NCI-H2171 treated with DMSO at 0.1 percent for 48 hours (cell line): ENCODE measurements around the gene ADGRG1.

Experiments used
- DNase-seq: peaks from one replicate; lab custom pipeline; 2025; lab: John Stamatoyannopoulos, UW

The ADGRG1 gene

GRCh38 chr16:57606147-57606846 is 22.1 kb upstream of the ADGRG1 start:
- no peak for DNase-seq

DNA sequence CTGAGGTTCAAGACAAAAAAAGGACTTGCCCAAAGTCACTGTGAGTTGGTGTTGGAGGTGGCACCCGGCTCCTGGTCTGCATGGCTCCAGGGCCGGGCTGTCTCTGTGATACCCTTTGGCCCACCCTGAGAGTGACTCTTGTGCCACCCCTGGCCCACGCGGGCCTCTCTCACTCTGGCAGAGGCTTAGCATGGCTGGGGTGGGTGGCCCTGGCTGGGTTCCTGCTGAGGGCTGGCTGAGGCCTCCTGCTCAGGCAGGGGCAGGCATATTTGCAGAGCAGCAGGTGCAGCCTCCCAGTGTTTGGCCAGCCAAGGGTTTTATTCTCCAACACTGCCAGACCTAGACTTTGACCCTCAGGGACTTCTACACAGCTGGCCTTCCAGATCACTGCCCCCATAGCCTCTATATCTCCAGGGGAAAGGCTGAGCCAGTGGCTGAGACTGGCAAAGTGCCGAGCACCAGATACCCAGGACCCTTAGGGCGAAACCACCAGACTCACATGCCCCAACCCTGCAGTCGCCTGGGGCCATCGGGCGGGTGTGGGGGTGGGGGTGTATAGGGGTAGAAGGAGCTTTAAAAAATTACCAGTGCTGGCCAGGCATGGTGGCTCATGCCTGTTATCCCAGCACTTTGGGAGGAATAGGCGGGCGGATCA is 21.5 kb upstream of the ADGRG1 start:
- DNase-seq, result no peak

DNA sequence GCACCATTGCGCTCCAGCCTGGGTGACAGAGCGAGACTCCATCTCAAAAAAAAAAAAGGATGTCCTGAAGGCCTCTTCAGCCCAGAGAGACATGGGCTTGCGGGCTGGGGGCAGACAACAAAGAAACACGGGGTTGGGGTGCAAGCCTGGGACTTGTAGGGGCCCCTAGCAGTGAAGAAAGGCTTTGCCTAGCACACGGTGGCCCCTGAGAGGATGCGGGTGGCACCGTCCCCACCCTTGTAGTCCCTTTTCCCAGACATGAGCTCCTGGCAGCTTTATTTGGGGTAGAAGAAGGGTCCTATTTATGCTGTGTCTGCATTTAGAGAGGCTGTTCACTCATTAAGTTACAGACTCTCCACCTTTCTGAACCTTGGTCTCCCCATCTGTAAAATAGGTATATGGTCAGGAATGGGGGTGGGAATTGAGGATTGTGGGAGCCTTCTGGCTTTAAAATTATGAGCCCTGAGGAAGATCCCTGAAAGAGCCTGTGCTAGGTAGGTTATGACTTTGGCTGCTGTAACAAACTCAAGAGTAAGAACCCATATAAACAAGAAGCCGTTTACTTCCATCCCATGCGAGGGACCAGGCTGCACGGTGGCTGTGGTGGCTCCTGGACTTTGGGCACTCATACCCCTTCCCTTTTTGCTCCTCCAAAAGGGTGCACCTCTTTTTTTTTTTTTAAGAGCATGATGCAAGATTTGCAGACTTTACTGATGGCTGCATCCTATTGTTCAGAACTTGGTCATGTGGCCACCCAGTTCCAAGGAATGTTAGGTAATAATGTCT is 20.6 kb upstream of the ADGRG1 start:
- DNase-seq, result no peak

DNA sequence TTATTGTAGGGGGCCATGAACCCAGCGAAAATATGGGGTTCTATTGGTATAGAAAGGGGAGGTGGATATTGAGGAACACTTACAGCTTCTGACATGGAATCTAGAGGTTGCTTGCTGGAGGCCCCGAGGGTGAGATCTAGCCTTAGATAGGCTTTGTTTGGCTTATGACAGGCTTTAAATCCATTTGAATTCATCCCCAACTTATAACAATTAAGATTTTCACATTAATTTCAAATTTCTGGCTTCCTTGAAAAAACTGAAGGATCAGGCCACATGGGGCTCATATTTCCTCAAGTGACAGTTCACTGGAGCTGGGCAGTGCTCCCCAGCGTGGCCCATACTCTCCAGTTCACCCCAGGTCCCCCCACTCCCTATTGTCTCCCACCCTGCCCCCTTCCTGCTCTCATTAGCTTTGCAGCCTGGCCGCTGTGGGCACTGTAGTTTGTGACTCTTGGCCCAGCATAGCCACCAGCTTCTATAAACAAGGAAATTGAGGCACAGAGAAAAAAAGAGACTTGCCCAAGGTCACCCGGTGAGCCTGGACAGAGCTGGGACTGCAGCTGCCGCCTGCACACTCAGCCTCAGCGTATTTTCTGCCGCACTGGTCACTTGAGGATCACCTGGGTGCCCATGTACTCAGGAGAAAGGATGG is 19.8 kb upstream of the ADGRG1 start:
- no peak for DNase-seq

GRCh38 chr16:57609541-57610401 is 18.7 kb upstream of the ADGRG1 start:
- DNase-seq, result peak; percentile 53

GRCh38 chr16:57610611-57611010 is 17.8 kb upstream of the ADGRG1 start:
- DNase-seq, result no peak

- DNase-seq, result no peak
These were observed 17.2 kb upstream of the ADGRG1 start for GRCh38 chr16:57611181-57611580.

DNA sequence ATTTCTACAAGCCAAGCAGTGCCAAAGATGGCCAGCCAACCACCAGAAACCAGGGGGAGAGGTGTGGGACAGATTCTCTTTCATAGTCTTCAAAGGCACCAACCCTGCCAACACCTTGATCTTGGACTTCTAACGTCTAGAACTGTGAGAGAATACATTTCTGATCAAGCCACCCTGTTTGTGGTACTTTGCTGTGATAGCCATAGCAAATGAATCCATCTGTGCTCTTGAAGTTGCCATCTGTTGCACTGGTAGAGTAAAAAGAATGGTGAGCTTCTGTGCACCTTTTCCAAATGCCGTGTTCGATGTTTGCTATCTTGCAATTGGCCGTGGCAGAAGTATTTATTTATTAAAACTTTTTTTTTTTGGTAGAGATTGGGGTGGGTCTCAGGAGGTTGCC is 16.7 kb upstream of the ADGRG1 start:
- DNase-seq, result peak; percentile 87

DNA sequence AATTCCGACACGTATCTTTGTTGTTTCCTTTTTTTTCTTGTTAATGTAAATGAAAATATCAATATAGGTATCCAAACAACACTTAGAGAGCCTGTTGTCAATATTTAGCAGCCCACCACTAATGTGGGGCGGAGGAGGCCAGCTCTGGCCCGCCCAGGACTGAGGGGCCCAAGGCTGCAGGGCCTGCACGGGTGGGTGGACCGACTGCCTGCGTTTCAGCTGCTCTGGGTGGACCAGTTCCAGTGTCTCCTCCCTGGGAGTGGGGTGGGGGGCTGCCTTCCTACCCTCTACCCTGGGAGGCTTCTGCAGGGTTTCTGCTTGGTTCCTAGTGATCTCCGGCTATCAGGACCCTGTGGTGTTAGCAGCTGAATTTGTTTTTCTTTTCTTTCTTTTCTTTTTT is 15.9 kb upstream of the ADGRG1 start:
- no peak for DNase-seq

DNA sequence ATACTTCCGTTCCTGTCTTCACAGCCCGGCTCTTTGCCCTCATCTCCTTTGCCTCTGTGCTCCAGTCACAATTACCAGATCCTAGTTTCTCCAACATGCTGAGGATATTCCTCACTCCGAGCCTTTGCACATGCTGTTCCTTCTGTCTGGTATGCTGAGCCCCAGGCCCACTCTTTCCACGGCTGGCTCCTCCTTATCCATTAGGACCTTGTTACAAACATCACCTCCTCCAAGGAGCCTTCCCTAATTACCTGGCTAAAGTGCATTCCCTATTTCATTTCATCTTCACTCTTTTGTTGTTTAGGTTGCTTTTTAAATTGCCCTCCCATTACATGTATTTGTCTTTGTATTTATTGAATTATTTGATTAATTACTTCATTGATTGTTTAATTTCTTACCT is 14.9 kb upstream of the ADGRG1 start:
- DNase-seq, result no peak

GRCh38 chr16:57614536-57614935 is 13.9 kb upstream of the ADGRG1 start:
- DNase-seq, result no peak

- DNase-seq, result no peak
These were observed 13.5 kb upstream of the ADGRG1 start for GRCh38 chr16:57614944-57615343.

DNA sequence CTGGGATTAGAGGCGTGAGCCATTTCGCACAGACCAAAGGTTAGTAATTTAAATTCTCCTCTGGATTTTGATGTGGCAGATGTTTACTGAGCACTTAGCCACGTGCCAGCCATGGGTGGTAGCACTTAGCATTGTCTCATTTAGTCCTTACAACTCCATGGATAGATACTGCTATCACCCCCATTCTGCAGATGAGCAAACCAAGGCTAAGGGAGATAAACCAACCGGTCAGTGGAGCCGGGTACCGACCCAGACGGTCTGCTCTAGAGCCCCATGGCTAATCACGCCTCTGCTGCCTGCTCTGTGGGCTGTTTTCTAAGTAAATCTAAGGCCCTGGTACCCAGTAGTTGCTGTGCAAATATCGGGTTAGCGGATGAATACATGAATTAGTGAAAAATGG is 12.6 kb upstream of the ADGRG1 start:
- DNase-seq, result no peak

DNA sequence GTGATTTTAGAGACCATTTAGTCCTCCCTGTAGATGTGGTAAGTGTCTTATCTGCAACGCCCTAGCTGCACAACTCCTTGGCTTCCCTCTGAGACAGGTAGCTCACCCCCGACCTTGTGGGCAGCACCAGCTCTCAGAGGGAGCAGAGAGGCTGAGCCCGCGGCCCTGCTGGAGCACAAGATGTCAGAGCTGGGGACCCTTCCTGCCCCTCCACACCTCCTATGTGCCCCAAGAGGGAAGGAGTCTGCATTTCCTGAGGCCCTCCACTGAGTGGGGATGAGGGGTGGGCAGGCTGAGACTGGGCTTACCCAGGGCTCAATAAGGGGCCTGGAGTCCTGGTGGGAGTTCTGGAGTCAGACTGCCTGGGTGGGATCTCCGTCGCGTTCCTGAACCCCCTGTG is 12.2 kb upstream of the ADGRG1 start:
- no peak for DNase-seq

DNA sequence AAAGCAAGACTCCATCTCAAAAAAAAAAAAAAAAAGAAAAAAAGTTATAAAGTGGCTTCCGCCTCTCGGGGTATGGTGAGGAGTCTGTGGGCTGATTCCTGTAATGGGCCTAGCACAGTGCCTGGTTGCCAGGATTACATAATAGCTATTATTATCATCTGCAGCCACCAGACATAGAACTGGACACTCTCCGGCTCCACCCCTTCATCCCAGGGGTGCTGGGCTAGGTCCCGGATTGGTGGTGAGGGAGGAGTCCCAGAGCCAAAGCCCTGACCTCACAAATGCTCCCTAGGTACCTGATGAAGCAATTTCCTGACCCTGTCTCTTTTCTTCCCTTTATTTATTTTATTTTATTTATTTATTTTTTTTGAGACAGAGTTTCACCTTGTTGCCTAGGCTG is 11.6 kb upstream of the ADGRG1 start:
- DNase-seq, result no peak

DNA sequence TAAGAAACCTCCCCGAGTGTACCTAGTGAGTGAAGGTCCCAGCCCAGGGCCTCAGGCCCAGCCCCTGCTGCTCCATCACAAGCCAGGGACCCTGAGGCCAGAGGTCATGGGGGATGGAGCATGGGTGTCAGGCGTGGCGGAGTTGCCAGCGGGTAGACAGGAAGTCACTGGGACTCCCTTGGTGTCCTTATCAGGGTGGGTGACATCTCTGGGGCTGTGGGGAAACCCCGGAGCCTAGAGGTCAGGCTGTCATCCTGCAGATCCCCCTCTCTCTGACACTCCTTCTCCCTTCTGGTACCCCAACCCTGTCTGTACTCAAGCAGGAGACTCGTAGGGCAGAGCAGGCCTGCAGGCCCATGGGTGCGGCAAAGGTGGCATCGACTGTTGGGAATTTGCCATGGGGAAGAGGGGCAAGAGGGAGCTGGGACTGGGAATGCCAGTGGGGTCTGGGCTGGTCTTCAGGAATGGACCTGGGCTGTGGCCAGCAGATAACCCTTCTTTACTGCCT is 10.8 kb upstream of the ADGRG1 start:
- no peak for DNase-seq

- DNase-seq, result no peak
These were observed 9.9 kb upstream of the ADGRG1 start for GRCh38 chr16:57618296-57619132.

DNA sequence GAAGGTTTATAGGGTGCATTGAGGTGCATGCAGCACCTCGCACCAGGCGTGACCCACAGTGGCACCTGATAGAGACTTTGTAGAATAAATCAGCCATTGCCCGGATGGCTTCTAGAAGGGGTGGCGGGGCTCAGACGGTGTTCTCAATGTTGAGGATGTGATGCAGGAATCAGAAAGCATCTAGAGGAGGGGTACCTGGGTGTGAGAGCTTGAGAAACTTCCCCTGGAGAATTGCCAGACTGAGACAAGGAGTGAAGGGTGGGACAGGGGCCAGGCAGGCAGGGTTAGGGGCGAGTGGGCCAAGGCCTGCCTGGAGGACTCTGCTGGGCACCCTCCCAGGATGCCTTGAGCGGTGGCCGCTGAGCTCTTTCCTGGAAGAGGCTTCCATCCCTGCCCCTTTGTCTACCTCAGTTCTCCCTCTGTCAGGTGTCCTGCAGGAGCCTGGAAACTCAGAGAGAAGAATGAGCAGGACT is 9.3 kb upstream of the ADGRG1 start:
- DNase-seq, result no peak

DNA sequence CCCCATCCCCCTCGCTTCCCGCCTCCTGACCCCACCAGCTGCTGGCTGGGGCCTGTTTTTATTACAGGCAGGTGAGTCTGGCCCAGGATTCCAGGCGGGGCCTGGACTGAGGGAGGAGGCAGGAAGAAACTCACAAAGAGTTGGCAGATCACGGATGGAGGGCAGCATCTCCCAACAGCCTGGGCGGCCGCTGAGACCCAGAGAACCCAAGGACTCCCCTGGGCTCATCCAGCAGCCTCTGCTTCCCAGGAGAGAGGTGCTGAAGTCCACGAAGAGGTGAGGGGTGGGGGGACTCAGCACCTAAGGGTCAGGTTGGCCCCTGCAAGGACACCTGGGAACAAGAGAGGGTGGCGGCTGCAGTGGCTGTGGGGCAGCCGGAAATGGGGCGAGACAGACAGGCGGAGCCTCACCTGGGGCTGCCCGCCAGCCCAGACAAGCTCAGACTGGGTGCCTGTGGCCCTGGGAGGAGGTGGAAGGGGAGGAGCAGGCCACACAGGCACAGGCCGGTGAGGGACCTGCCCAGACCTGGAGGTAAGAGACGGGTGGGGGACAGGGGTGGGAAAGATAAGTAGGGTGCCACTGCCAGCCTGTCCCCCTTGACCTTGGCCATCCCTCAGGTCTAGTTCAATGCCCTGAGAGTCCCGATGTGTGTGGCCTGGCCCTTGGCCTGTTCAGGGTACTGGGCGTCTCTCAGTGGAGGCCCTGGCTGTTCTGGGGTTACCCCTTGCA is 8.7 kb upstream of the ADGRG1 start:
- DNase-seq, result peak; percentile 63
